Measurements from ENCODE around the gene CNOT2.
"Not testable (repeated sequence)": the region's sequence is repeated elsewhere in the genome, so short reads cannot be mapped to it uniquely, and the experiment has no call there.

Gene CNOT2

GRCh38 chr12:70365648-70366518, 122.7 kb downstream of the CNOT2 start, which contains the start of gene KCNMB4:
Gene KCNMB4, plus strand, starts transcription at chr12:70366290. Its CDS starts 445 bp downstream, at chr12:70366735.
- DNase-seq, result peak; percentile 47 to 75 (median 60)

DNA sequence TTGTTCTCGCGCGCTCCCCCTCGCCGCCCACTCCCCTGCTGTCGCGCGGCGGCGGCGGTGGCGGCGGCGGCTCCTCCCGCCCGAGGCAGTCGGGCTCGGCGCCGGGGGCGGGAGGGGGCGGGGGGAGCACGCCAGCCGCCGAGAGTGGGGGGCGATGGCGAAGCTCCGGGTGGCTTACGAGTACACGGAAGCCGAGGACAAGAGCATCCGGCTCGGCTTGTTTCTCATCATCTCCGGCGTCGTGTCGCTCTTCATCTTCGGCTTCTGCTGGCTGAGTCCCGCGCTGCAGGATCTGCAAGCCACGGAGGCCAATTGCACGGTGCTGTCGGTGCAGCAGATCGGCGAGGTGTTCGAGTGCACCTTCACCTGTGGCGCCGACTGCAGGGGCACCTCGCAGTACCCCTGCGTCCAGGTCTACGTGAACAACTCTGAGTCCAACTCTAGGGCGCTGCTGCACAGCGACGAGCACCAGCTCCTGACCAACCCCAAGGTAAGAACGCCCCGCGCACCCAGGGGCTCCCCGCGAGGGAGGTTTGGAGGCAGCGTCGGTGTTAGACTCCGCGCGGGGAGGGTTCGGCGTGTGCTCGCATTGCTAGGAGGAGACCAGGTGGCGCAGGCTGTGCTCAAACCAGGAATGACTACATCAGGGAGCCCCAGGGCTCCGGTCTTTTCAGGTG, 123.5 kb downstream of the CNOT2 start:
- DNase-seq, result peak; percentile 4 to 54 (median 48)

DNA sequence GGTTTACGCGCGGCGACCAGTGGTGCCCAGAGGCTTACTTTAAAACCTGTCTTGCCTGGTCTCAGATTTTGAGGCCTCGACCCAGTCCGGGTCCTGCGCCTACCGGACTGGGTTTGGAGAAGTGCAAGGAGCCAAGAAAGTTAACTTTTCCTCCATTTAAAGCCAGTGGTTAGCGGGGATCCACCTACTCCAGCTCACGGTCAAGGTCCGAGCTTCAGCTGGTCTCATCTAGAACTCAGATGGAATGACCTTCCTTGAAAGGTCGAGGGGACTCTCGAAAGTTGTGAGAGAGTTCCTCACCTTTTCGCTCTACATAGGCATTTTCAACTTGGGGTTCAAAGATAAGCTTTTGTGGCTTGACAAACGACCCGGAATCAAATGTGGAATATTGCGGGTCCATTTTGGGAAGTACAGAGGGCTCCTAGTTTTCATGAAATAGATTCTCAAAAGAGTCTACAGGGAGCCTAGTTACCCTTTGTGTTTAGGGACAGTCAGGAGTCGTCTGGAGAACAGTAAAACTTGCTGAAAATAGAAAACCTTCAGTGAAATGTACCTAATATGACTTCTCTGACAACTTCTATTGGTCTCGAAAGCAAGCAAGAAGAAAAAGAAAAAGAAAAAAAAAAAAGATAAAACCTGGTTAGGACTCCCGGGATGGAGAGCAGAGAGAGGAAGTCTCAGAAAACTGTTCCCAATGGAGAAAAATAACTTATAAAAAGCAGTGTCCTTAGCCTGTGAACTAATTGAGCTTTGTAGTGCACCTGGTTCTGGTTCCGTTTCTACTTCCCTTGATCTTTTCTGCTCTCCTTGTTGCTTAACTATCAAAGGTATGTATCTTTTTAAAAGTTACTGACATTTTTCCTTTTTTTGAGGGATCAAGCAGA, 124.3 kb downstream of the CNOT2 start:
- no peak for DNase-seq

DNA sequence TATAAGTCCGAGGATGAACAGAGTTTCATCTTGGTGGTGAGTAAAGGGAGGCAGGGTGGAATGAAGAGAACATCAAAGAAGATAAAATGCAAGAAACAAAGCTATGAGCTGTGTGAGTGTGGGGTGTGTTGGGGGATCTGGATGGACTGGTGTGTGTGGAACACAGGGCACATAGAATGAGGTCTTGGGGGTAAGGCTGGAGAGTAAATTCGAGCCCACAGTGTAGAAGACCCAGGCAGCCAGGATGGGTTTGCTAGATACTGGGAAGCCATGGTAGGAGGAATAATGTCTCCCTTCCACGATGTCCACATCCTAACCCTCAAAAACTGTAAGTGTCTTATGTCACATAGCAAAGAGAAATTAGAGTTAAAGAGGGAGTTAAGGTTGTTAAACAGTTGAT, 129.6 kb downstream of the CNOT2 start:
- DNase-seq, result no peak

- DNase-seq, result no peak
These were observed 136.6 kb downstream of the CNOT2 start for GRCh38 chr12:70379846-70380245.

DNA sequence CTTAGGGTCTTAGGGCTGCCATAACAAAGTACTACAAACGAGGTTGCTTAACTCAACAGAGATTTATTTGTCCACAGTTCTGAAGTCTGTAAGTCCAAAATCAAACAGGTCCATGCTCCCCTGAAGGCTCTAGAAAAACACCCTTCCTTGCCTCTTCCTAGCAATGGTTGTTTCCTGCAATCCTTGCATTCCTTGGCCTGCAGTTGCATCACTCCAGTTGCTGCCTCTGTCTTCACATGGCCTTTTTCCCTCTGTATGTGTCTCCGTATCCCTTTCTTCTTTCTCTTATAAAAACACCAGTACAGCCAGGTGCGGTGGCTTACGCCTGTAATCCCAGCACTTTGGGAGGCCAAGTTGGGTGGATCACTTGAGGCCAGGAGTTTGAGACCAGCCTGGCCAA, 140.3 kb downstream of the CNOT2 start:
- no peak for DNase-seq

DNA sequence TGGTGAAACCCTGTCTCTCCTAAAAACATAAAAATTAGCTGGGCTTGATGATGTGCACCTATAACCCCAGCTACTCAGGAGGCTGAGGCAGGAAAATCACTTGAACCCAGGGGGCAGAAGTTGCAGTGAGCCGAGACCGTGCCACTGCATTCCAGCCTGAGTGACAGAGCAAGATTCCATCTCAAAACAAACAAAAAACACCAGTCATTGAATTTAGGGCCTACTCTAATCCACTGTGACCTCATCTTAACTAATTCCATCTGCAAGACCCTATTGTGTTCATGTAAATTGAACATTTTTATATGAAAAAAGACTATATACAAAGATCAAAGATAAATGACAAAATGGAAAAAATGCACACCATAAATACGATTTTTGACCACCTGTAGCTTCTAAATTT, 140.7 kb downstream of the CNOT2 start:
- no peak for DNase-seq

- no peak for DNase-seq
These were observed 143.5 kb downstream of the CNOT2 start for GRCh38 chr12:70386771-70387170.

- DNase-seq, result no peak
These were observed 146.4 kb downstream of the CNOT2 start for GRCh38 chr12:70389678-70390077.

DNA sequence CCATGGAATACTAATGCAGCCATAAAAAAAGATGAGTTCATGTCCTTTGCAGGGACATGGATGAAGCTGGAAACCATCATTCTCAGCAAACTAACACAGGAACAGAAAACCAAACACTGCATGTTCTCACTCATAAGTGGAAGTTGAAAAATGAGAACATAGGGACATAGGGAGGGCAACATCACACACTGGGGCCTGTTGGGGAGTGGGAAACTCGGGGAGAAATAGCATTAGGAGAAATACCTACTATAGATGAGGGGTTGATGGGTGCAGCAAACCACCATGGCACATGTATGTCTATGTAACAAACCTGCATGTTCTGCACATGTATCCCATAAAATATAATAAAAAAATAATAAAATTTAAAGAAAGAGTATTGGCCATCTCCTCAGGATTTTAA, 149.4 kb downstream of the CNOT2 start:
- DNase-seq, result not testable (repeated sequence)

- no peak for DNase-seq
These were observed 150.7 kb downstream of the CNOT2 start for GRCh38 chr12:70393787-70394499.

- no peak for DNase-seq
These were observed 154.8 kb downstream of the CNOT2 start for GRCh38 chr12:70398002-70398401.

GRCh38 chr12:70398862-70399261, 155.6 kb downstream of the CNOT2 start:
- no peak for DNase-seq

- DNase-seq, result no peak
These were observed 156.1 kb downstream of the CNOT2 start for GRCh38 chr12:70399311-70399710.

- no peak for DNase-seq
These were observed 156.9 kb downstream of the CNOT2 start for GRCh38 chr12:70400124-70400523.

DNA sequence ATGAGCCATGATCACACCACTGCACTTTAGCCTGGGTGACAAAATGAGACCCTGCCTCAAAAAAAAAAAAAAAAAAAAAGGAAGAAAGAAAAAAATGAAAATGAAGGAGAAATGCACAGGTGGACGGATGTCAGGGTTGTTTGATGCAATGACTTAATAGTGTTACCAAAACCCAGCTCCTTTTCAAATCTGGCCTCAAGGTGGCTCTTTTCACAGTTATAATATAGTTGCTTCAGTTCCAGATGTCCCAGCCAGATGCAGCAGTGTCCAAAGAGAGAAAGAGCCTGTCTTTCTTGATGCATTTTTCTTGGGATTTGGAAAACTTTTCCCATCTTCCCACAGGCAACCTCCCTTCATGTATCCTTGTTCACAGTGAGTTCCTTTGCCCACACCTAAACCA, 159.4 kb downstream of the CNOT2 start:
- no peak for DNase-seq

DNA sequence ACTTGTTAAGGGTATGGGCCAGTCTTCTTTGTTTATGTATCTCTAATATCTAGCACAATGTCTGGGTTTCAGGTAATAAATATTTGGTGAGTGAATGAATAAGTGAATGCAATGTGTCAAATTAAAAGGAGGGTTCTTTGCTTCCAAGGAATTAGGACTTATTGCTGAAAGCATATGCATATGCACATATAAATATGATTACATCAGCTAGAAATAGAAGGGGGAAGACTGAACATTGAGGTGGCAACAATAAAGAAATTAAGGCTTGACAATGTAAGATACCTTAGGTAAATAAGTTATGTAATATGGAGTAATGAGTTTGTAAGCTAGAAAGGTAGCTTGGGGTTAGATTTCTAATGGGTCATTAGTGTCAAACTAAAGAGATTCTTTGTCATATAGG, 160.6 kb downstream of the CNOT2 start:
- no peak for DNase-seq
